Adipocyte (in vitro differentiated cells): Measurements from ENCODE around the gene CCDC158.

Experiments
- DNase-seq: peaks from one replicate; pipeline ENCODE4 v3.0.0-alpha.2; 2015; ENCODE audit warnings: low read depth
- H3K27me3 ChIP-seq: replicated peaks from 2 replicates; pipeline ENCODE4 v1.7.0; 2013; ENCODE audit warnings: mild to moderate bottlenecking, low read length, moderate library complexity; ENCODE audit not compliant: control insufficient read depth, insufficient read depth
- H3K36me3 ChIP-seq: 2 replicates; pipeline ENCODE4 v1.7.0; 2013; ENCODE audit warnings: low read length, mild to moderate bottlenecking, moderate library complexity; ENCODE audit not compliant: control insufficient read depth, insufficient read depth, severe bottlenecking
- H3K4me1 ChIP-seq: 2 replicates; pipeline ENCODE4 v1.7.0; 2013; ENCODE audit warnings: mild to moderate bottlenecking, low read length, moderate library complexity; ENCODE audit not compliant: control insufficient read depth, insufficient read depth
- H3K4me3 ChIP-seq: 2 replicates; pipeline ENCODE4 v1.7.0; 2013; ENCODE audit warnings: mild to moderate bottlenecking, low read length, moderate library complexity
- H3K9ac ChIP-seq: 2 replicates; pipeline ENCODE4 v1.7.0; 2013; ENCODE audit warnings: mild to moderate bottlenecking, low read length, moderate library complexity
- H3K9me3 ChIP-seq: 2 replicates; pipeline ENCODE4 v1.7.0; 2013; ENCODE audit warnings: mild to moderate bottlenecking, low read length, moderate library complexity; ENCODE audit not compliant: control insufficient read depth

Gene CCDC158

GRCh38 chr4:76306882-76307659 is 113.9 kb downstream of the CCDC158 start:
- H3K27me3 ChIP-seq: no peaks in the 10 kb centered on the region
- H3K9me3 ChIP-seq: no peaks in the 10 kb centered on the region
- peaks cover 45% of the 10 kb centered on the region for H3K4me1 ChIP-seq
- H3K4me3 ChIP-seq: peak overlapping the region; percentile 97
- peak; percentile 85 for DNase-seq
- H3K36me3 ChIP-seq: peaks cover 22% of the 10 kb centered on the region
- H3K9ac ChIP-seq: peak overlapping the region; percentile 97

GRCh38 chr4:76305971-76306881 is 114.7 kb downstream of the CCDC158 start, which contains the start of gene STBD1:
STBD1 (plus strand) TSS chr4:76306733; CDS start chr4:76306770, 37 bp downstream.
- peak within 1 kb of the TSS; percentile 97 for H3K4me3 ChIP-seq
- no peaks in the 10 kb centered on the region for H3K27me3 ChIP-seq
- H3K9ac ChIP-seq: peak within 1 kb of the TSS; percentile 97
- no peaks in the 10 kb centered on the region for H3K9me3 ChIP-seq
- peaks cover 46% of the 10 kb centered on the region for H3K4me1 ChIP-seq
- DNase-seq: peak; percentile 85
- H3K36me3 ChIP-seq: peaks cover 21% of the 10 kb centered on the region

GRCh38 chr4:76305033-76305687 is 115.8 kb downstream of the CCDC158 start:
- DNase-seq: no peak
- peak overlapping the region; percentile 97 for H3K4me3 ChIP-seq
- no peaks in the 10 kb centered on the region for H3K9me3 ChIP-seq
- H3K36me3 ChIP-seq: peaks cover 10% of the 10 kb centered on the region
- peaks cover 52% of the 10 kb centered on the region for H3K4me1 ChIP-seq
- H3K27me3 ChIP-seq: no peaks in the 10 kb centered on the region
- peak overlapping the region; percentile 97 for H3K9ac ChIP-seq

- DNase-seq: peak; percentile 67
- H3K9ac ChIP-seq: no peak overlapping the region
- no peaks in the 10 kb centered on the region for H3K36me3 ChIP-seq
- H3K9me3 ChIP-seq: peaks cover 3% of the 10 kb centered on the region
- no peaks in the 10 kb centered on the region for H3K27me3 ChIP-seq
- peak overlapping the region; percentile 46 for H3K4me3 ChIP-seq
- H3K4me1 ChIP-seq: peaks cover 38% of the 10 kb centered on the region
These were observed 118.0 kb downstream of the CCDC158 start for GRCh38 chr4:76302826-76303438.

- H3K9me3 ChIP-seq: peaks cover 6% of the 10 kb centered on the region
- H3K4me1 ChIP-seq: peaks cover 37% of the 10 kb centered on the region
- no peak for DNase-seq
- H3K9ac ChIP-seq: no peak overlapping the region
- no peak overlapping the region for H3K4me3 ChIP-seq
- H3K27me3 ChIP-seq: no peaks in the 10 kb centered on the region
- no peaks in the 10 kb centered on the region for H3K36me3 ChIP-seq
These were observed 119.2 kb downstream of the CCDC158 start for GRCh38 chr4:76301775-76302162.

DNA sequence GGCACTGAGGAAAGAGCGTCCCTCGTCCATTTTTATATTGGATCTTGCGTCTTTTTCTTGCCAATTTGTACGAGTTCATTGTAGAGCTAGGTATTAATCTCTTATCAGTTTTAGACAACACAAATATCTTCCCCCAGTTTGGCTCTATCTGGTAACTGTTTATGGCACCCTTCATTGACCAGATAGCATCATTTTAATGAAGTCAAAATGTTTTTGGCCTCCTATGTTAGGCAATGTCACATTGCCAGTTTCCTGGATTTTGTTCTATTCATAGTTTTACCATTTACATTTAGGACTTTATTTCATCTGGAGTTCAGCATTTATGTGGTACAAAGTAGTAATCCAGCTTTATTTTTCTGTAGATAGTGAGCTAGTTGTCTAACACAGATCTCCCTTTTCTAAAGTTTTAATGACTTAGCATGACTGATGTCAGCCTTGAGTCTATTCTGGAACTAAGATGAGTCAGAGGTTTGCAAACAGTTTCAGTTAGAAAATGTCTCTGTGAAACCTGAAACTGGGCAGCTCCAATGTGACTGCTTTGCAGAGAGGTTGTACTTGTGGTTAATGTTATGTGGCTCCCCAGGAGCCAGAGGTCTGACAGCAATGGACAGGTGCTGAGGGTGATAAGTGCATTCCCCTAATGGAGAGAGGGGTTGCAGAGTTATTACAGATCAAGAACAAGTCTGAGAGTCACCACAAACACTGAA is 119.7 kb downstream of the CCDC158 start:
- Histone ChIP-seq H3K9ac (peak overlapping the region; percentile 18), H3K4me1 (peaks cover 40% of the 10 kb centered on the region), H3K27me3 (no peaks in the 10 kb centered on the region), H3K9me3 (peaks cover 10% of the 10 kb centered on the region), H3K4me3 (no peak overlapping the region), H3K36me3 (no peaks in the 10 kb centered on the region)
- DNase-seq: peak; percentile 86

DNA sequence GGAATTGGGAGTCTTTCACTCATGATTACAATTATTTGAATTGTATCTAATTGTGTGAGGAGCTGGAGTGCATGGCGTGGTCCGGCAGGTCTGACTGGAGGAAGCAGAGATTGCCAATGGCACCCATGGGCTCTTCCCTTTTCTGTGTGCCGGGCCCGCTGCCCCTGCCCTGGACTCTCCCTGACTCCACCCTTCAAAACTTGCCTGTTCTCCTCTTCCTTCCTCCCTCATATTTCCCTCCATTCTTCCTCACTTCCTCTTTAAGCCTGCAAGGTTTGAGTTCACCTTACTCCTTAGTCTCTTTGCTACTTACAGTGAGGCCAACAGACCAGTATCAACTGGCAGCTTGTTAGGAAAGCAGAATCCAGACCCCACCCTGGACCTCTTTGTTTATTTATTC is 120.9 kb downstream of the CCDC158 start:
- peaks cover 10% of the 10 kb centered on the region for H3K9me3 ChIP-seq
- no peaks in the 10 kb centered on the region for H3K27me3 ChIP-seq
- H3K36me3 ChIP-seq: no peaks in the 10 kb centered on the region
- H3K4me1 ChIP-seq: peaks cover 36% of the 10 kb centered on the region
- no peak overlapping the region for H3K4me3 ChIP-seq
- DNase-seq: no peak
- no peak overlapping the region for H3K9ac ChIP-seq

- no peak overlapping the region for H3K4me3 ChIP-seq
- no peak for DNase-seq
- H3K9me3 ChIP-seq: peaks cover 10% of the 10 kb centered on the region
- no peaks in the 10 kb centered on the region for H3K36me3 ChIP-seq
- H3K9ac ChIP-seq: no peak overlapping the region
- peaks cover 47% of the 10 kb centered on the region for H3K4me1 ChIP-seq
- H3K27me3 ChIP-seq: no peaks in the 10 kb centered on the region
These were observed 122.7 kb downstream of the CCDC158 start for GRCh38 chr4:76298227-76298626.

DNA sequence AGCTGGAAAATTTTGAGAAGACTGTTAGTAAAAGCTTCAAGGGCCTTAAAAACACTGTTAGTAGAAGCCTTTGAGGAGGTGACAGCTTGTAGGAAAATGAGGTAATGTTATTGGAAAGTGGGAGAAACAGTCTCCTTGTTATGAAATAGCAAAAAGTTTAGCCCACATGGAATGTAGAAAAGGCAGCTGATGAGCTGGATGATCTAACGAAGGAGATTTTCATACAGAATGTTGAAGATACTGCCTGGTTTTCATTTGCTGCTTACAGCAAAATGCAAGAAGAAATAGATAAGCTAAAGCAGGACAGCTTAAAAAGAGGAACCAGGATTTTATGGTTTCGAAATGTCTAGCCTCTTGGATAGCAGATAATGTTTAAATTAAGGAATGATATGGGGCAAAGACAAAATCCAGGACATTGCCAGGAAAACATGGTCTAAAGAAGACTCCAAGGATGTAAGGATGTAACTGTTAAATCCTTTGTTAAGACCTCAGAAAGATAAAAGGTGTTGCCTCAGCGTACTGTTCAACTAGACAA is 124.6 kb downstream of the CCDC158 start:
- H3K36me3 ChIP-seq: no peaks in the 10 kb centered on the region
- H3K9ac ChIP-seq: no peak overlapping the region
- no peak overlapping the region for H3K4me3 ChIP-seq
- peaks cover 39% of the 10 kb centered on the region for H3K4me1 ChIP-seq
- DNase-seq: no peak
- H3K27me3 ChIP-seq: no peaks in the 10 kb centered on the region
- peaks cover 10% of the 10 kb centered on the region for H3K9me3 ChIP-seq

- Histone ChIP-seq H3K4me1 (peaks cover 32% of the 10 kb centered on the region), H3K9me3 (peaks cover 10% of the 10 kb centered on the region), H3K27me3 (no peaks in the 10 kb centered on the region), H3K4me3 (no peak overlapping the region), H3K9ac (peak overlapping the region; percentile 40), H3K36me3 (peaks cover 5% of the 10 kb centered on the region)
- no peak for DNase-seq
These were observed 127.2 kb downstream of the CCDC158 start for GRCh38 chr4:76293772-76294171.
